Measurements from ENCODE around the gene PNRC2. TPM values are rescaled to one million over a fixed set of nuclear protein-coding genes. Genes with fewer than 3 reads are reported as not detected.

PNRC2 gene
- polyA plus RNA-seq, 3 donors: 71.7 to 89.7 (median 71.7) TPM

DNA sequence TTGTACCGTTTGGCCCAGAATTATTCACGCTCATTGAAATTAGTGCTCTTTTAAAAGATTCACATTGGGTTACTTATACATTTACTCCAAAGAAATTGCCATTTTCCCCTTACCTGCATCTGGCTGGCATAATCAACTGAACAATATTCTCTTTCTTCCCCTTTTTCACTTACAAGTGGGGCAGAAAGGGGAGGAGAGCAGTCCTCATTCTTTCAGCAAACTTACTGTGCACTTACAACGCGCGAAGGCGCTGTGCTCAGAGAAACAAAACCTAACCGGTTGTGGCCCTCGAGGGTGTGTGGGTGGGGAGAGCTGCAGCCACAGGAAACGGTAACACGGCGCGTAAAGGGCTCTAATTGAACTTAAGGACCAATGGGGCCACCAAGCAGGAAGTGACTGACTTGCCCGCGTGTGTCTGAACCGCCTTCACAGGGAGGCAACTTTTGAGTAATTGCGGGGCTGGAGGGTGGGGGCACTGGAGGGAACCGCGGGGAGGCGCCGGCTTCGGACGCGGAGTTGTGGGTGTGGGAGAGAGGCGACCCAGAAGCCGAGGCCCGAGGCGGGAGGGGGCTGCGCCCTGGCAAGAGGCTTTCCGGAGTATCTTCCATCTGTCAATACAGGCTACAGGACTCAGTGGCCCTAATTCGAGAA lies 693 bp upstream of the PNRC2 start:
- Histone ChIP-seq H3K4me1 (ENCODE audit: control insufficient read depth in 1 of 2, insufficient read depth in 2 of 2, low read length in 2 of 2) (peaks cover 39 to 58% of the 10 kb centered on the region in 2 donors), H4K20me1 (ENCODE audit: insufficient read depth, low read length) (peaks cover 7% of the 10 kb centered on the region), H3K36me3 (replicated peaks in 1 of 2; ENCODE audit: control insufficient read depth in 1 of 2, insufficient read depth in 2 of 2, low read length in 2 of 2) (peaks cover 12 to 23% of the 10 kb centered on the region in 2 donors), H2AFZ (ENCODE audit: insufficient read depth, low read depth, low read length, poor library complexity, severe bottlenecking) (peak overlapping the region; percentile 88), H3K4me3 (replicated peaks in 1 of 3; ENCODE audit: low read depth in 2 of 3, low read length in 3 of 3) (peak overlapping the region; percentile 86 to 99 (median 91)), H3K9me3 (replicated peaks in 1 of 2; ENCODE audit: control insufficient read depth in 1 of 2, insufficient read depth in 1 of 2, low read length in 2 of 2) (no peaks in the 10 kb centered on the region), H3K27ac (ENCODE audit: low read depth in 1 of 2, low read length in 2 of 2) (peak overlapping the region; percentile 96 to 100), H3K9ac (ENCODE audit: insufficient read depth, low read length, poor library complexity, severe bottlenecking) (peak overlapping the region; percentile 100), H3K27me3 (ENCODE audit: control insufficient read depth in 2 of 2, insufficient read depth in 2 of 2, low read length in 2 of 2) (no peaks in the 10 kb centered on the region), H3K4me2 (replicated peaks; ENCODE audit: extremely low read depth, low read length, poor library complexity, severe bottlenecking) (peak overlapping the region; percentile 98), H3K79me2 (ENCODE audit: insufficient read depth, low read length) (peaks cover 35% of the 10 kb centered on the region)
- Mint-ChIP-seq H3K4me1 (peaks cover 53% of the 10 kb centered on the region), H3K4me3 (peak overlapping the region; percentile 83 to 99), H3K27ac (peak overlapping the region; percentile 99 to 100 (median 99)), H3K27me3 (ENCODE audit: low read depth in 3 of 3) (no peaks in the 10 kb centered on the region), H3K9me3 (peaks cover 0 to 2% (median 0%) of the 10 kb centered on the region in 7 donors), H3K36me3 (peaks cover 17 to 21% of the 10 kb centered on the region in 2 donors)
- peak; percentile 95 to 96 (median 95) for DNase-seq
- intact Hi-C loops (cut with micrococcal nuclease): loop anchor here in 1 of 2 donors (5.0 kb wide), 1 partner anchor 42 kb away; no protein-coding TSS in a partner anchor
- under 1% methylated on average over 16 of the region's 30 CpGs for WGBS (ENCODE audit: insufficient coverage)
- no peak for TF ChIP-seq CTCF (IDR thresholded peaks at IDR 0.05)

DNA sequence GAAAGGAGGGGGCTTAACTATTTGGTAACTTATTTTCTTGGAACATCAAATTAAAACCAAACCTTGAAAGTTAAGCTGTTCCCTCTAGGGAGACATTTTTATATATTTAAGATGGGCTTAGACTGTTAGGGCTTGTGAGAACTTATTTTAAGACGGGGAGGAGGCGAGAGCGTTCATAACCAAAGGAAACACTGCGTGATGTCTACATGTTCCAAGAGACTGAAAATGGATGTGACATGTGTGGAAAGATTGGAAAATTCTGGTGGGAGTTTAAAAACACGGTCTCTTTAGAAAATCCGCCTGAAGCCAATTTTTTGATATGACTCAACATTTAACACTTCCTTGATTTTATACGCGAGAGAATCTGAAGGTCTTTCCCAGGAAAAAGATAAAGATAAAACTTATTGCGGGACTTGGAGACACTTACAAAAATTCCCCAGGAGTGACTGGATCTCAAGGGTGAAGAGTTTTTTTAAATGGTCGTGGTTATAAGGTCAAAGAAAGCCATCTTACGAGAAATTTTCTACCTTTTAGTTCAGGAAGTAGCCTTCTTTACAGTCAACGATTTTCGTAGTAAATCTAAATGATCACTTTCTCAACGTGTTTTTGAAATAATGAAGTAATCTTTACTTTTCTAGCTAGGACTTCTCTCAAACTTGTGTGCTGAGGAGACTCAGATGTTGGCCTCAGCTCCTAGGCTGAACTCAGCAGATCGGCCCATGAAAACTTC lies 828 bp downstream of the PNRC2 start:
- Histone ChIP-seq H3K27ac (ENCODE audit: low read depth in 1 of 2, low read length in 2 of 2) (peak overlapping the region; percentile 96 to 100), H3K9ac (ENCODE audit: insufficient read depth, low read length, poor library complexity, severe bottlenecking) (peak overlapping the region; percentile 100), H3K36me3 (replicated peaks in 1 of 2; ENCODE audit: control insufficient read depth in 1 of 2, insufficient read depth in 2 of 2, low read length in 2 of 2) (peaks cover 17 to 29% of the 10 kb centered on the region in 2 donors), H3K79me2 (ENCODE audit: insufficient read depth, low read length) (peaks cover 44% of the 10 kb centered on the region), H3K4me3 (replicated peaks in 1 of 3; ENCODE audit: low read depth in 2 of 3, low read length in 3 of 3) (peak overlapping the region; percentile 86 to 99 (median 91)), H3K27me3 (ENCODE audit: control insufficient read depth in 2 of 2, insufficient read depth in 2 of 2, low read length in 2 of 2) (no peaks in the 10 kb centered on the region), H2AFZ (ENCODE audit: insufficient read depth, low read depth, low read length, poor library complexity, severe bottlenecking) (peak overlapping the region; percentile 65), H3K4me1 (ENCODE audit: control insufficient read depth in 1 of 2, insufficient read depth in 2 of 2, low read length in 2 of 2) (peaks cover 41 to 58% of the 10 kb centered on the region in 2 donors), H4K20me1 (ENCODE audit: insufficient read depth, low read length) (peaks cover 21% of the 10 kb centered on the region), H3K4me2 (replicated peaks; ENCODE audit: extremely low read depth, low read length, poor library complexity, severe bottlenecking) (peak overlapping the region; percentile 98), H3K9me3 (replicated peaks in 1 of 2; ENCODE audit: control insufficient read depth in 1 of 2, insufficient read depth in 1 of 2, low read length in 2 of 2) (no peaks in the 10 kb centered on the region)
- 0% methylated on average over 3 of the region's 15 CpGs for WGBS (ENCODE audit: insufficient coverage)
- peaks cover 20 to 31% of the 10 kb centered on the region in 2 donors for H3K36me3 Mint-ChIP-seq
- DNase-seq: peak in 2 of 3 donors; percentile 43 to 76
- no peak for TF ChIP-seq CTCF (IDR thresholded peaks at IDR 0.05)
- H3K4me3 Mint-ChIP-seq: peak overlapping the region; percentile 83 to 99
- H3K27ac Mint-ChIP-seq: peak overlapping the region; percentile 99 to 100 (median 99)
- peaks cover 53% of the 10 kb centered on the region for H3K4me1 Mint-ChIP-seq
- H3K27me3 Mint-ChIP-seq (ENCODE audit: low read depth in 3 of 3): no peaks in the 10 kb centered on the region
- intact Hi-C loops (cut with micrococcal nuclease): no loop called here
- H3K9me3 Mint-ChIP-seq: no peaks in the 10 kb centered on the region

Data from CD14-positive monocyte (primary cell).